Brain pericyte (primary cell): ENCODE results near the gene EMC8.

ENCODE experiments used
- DNase-seq: peaks from one replicate; pipeline ENCODE4 v3.0.0-alpha.2; 2012; ENCODE audit warnings: low read depth, low spot score

Gene EMC8

GRCh38 chr16:85784813-85785212 lies 14.5 kb downstream of the EMC8 start:
- DNase-seq, result no peak

GRCh38 chr16:85783441-85783840 lies 15.9 kb downstream of the EMC8 start:
- no peak for DNase-seq

- no peak for DNase-seq
These were observed 16.9 kb downstream of the EMC8 start for GRCh38 chr16:85782451-85782850.

GRCh38 chr16:85781695-85782370 lies 17.5 kb downstream of the EMC8 start:
- DNase-seq, result no peak

GRCh38 chr16:85781156-85781555 lies 18.2 kb downstream of the EMC8 start:
- no peak for DNase-seq

- DNase-seq, result no peak
These were observed 19.1 kb downstream of the EMC8 start for GRCh38 chr16:85780281-85780680.

- no peak for DNase-seq
These were observed 20.5 kb downstream of the EMC8 start for GRCh38 chr16:85778873-85779272.

- no peak for DNase-seq
These were observed 21.6 kb downstream of the EMC8 start for GRCh38 chr16:85777583-85778310.

GRCh38 chr16:85774811-85775210 lies 24.5 kb downstream of the EMC8 start:
- no peak for DNase-seq

GRCh38 chr16:85774136-85774535 lies 25.2 kb downstream of the EMC8 start:
- DNase-seq, result no peak

GRCh38 chr16:85773044-85773443 lies 26.3 kb downstream of the EMC8 start:
- DNase-seq, result no peak

GRCh38 chr16:85770741-85771140 lies 28.6 kb downstream of the EMC8 start:
- DNase-seq, result no peak

- DNase-seq, result no peak
These were observed 31.1 kb downstream of the EMC8 start for GRCh38 chr16:85768199-85768598.

GRCh38 chr16:85767531-85767930 lies 31.8 kb downstream of the EMC8 start:
- no peak for DNase-seq

GRCh38 chr16:85765767-85766166 lies 33.6 kb downstream of the EMC8 start:
- no peak for DNase-seq

- no peak for DNase-seq
These were observed 34.1 kb downstream of the EMC8 start for GRCh38 chr16:85765211-85765610.

GRCh38 chr16:85763616-85764015 lies 35.7 kb downstream of the EMC8 start:
- DNase-seq, result no peak

GRCh38 chr16:85762970-85763369 lies 36.4 kb downstream of the EMC8 start:
- DNase-seq, result no peak

- no peak for DNase-seq
These were observed 37.5 kb downstream of the EMC8 start for GRCh38 chr16:85761861-85762260.

GRCh38 chr16:85759631-85760419 lies 39.5 kb downstream of the EMC8 start:
- no peak for DNase-seq

GRCh38 chr16:85759136-85759535 lies 40.2 kb downstream of the EMC8 start:
- DNase-seq, result no peak

GRCh38 chr16:85757341-85757822 lies 42.0 kb downstream of the EMC8 start:
- DNase-seq, result no peak
